GM03348 (cell line): ENCODE measurements around the gene SGIP1.
"Not testable (repeated sequence)": the region's sequence is repeated elsewhere in the genome, so short reads cannot be mapped to it uniquely, and the experiment has no call there.

Experiments
- DNase-seq: peaks from one replicate; pipeline ENCODE4 v3.0.0; 2012; ENCODE audit warnings: low spot score

SGIP1 gene

GRCh38 chr1:66556161-66556611, 22.2 kb downstream of the SGIP1 start:
- no peak for DNase-seq

GRCh38 chr1:66557157-66557556, 23.2 kb downstream of the SGIP1 start:
- no peak for DNase-seq

GRCh38 chr1:66559517-66559916, 25.6 kb downstream of the SGIP1 start:
- DNase-seq, result no peak

GRCh38 chr1:66562561-66562960, 28.6 kb downstream of the SGIP1 start:
- no peak for DNase-seq

GRCh38 chr1:66563094-66563800, 29.3 kb downstream of the SGIP1 start:
- peak; percentile 73 for DNase-seq

- DNase-seq, result peak; percentile 52
These were observed 30.1 kb downstream of the SGIP1 start for GRCh38 chr1:66563941-66564630.

GRCh38 chr1:66570196-66570595, 36.2 kb downstream of the SGIP1 start:
- no peak for DNase-seq

- DNase-seq, result peak; percentile 46
These were observed 37.8 kb downstream of the SGIP1 start for GRCh38 chr1:66571789-66572188.

- DNase-seq, result peak; percentile 32
These were observed 41.8 kb downstream of the SGIP1 start for GRCh38 chr1:66575739-66576138.

- no peak for DNase-seq
These were observed 42.7 kb downstream of the SGIP1 start for GRCh38 chr1:66576645-66577044.

GRCh38 chr1:66578841-66579240, 44.9 kb downstream of the SGIP1 start:
- no peak for DNase-seq

- DNase-seq, result no peak
These were observed 46.1 kb downstream of the SGIP1 start for GRCh38 chr1:66580081-66580480.

GRCh38 chr1:66583021-66583420, 49.1 kb downstream of the SGIP1 start:
- no peak for DNase-seq

- no peak for DNase-seq
These were observed 51.0 kb downstream of the SGIP1 start for GRCh38 chr1:66585002-66585401.

GRCh38 chr1:66589326-66589725, 55.4 kb downstream of the SGIP1 start:
- DNase-seq, result no peak

- not testable (repeated sequence) for DNase-seq
These were observed 58.2 kb downstream of the SGIP1 start for GRCh38 chr1:66592106-66592507.

- no peak for DNase-seq
These were observed 62.2 kb downstream of the SGIP1 start for GRCh38 chr1:66596191-66596590.

- no peak for DNase-seq
These were observed 63.5 kb downstream of the SGIP1 start for GRCh38 chr1:66597500-66597899.

GRCh38 chr1:66598670-66599069, 64.7 kb downstream of the SGIP1 start:
- peak; percentile 63 for DNase-seq

- no peak for DNase-seq
These were observed 65.4 kb downstream of the SGIP1 start for GRCh38 chr1:66599346-66599745.

GRCh38 chr1:66599899-66600737, 66.2 kb downstream of the SGIP1 start:
- no peak for DNase-seq

- no peak for DNase-seq
These were observed 71.6 kb downstream of the SGIP1 start for GRCh38 chr1:66605419-66605997.
